HAP-1 (cell line): ENCODE data around the gene KLHDC1.
"Not testable (repeated sequence)": the region's sequence is repeated elsewhere in the genome, so short reads cannot be mapped to it uniquely, and the experiment has no call there.

Experiments used
- DNase-seq, 2 experiments: peaks; one replicate each; pipeline ENCODE4 v3.0.0-alpha.2; 2016 to 2020; ENCODE audit warnings: low spot score in 2 of 2
- H3K27me3 ChIP-seq: fragments of 250-450 bp; sonication (Bioruptor Pico); 2 replicates; pipeline ENCODE4 v1.5.1; 2020; ENCODE audit warnings: low read depth, mild to moderate bottlenecking, moderate library complexity
- H3K36me3 ChIP-seq: fragments of 250-450 bp; sonication (Bioruptor Pico); replicated peaks from 2 replicates; pipeline ENCODE4 v1.5.1; 2020; ENCODE audit warnings: mild to moderate bottlenecking
- H3K4me1 ChIP-seq: fragments of 250-450 bp; sonication (Bioruptor Pico); 2 replicates; pipeline ENCODE4 v1.5.1; 2020; ENCODE audit warnings: mild to moderate bottlenecking
- H3K4me3 ChIP-seq: fragments of 250-450 bp; sonication (Bioruptor Pico); 2 replicates; pipeline ENCODE4 v1.5.1; 2020; ENCODE audit warnings: mild to moderate bottlenecking, moderate library complexity
- H3K9me3 ChIP-seq: fragments of 250-450 bp; sonication (Bioruptor Pico); 2 replicates; pipeline ENCODE4 v1.5.1; 2020; ENCODE audit warnings: mild to moderate bottlenecking, moderate library complexity
- in situ Hi-C: fragments of 300-500 bp; cut with MboI; formaldehyde crosslinking; loops from 3 replicates; pipeline ENCODE4 v1.14.3; 2020; ENCODE audit warnings: low sequenced_read_pairs, inconsistent platforms, mixed read lengths

KLHDC1 gene

GRCh38 chr14:49778421-49778820, 85.5 kb downstream of the KLHDC1 start:
- H3K27me3 ChIP-seq = no peaks in the 10 kb centered on the region
- H3K4me1 ChIP-seq = peaks cover 8% of the 10 kb centered on the region
- no peak overlapping the region for H3K4me3 ChIP-seq
- H3K36me3 ChIP-seq = peaks cover 70% of the 10 kb centered on the region
- DNase-seq = no peak
- in situ Hi-C loops = loop anchor here (10.0 kb wide), 1 partner anchor 66 kb away; no protein-coding TSS in a partner anchor
- no peaks in the 10 kb centered on the region for H3K9me3 ChIP-seq

- H3K4me3 ChIP-seq, in situ Hi-C loops, DNase-seq, H3K4me1 ChIP-seq, H3K9me3 ChIP-seq, H3K27me3 ChIP-seq: not testable (repeated sequence)
- peaks cover 81% of the 10 kb centered on the region for H3K36me3 ChIP-seq
Measured at GRCh38 chr14:49781040-49781439, 88.1 kb downstream of the KLHDC1 start.

- Histone ChIP-seq H3K27me3 (no peaks in the 10 kb centered on the region), H3K9me3 (no peaks in the 10 kb centered on the region), H3K36me3 (peaks cover 85% of the 10 kb centered on the region), H3K4me1 (peaks cover 6% of the 10 kb centered on the region), H3K4me3 (no peak overlapping the region)
- in situ Hi-C loops = no loop called here
- DNase-seq = no peak
Measured at GRCh38 chr14:49783394-49784014, 90.6 kb downstream of the KLHDC1 start.

- Histone ChIP-seq H3K4me3 (no peak overlapping the region), H3K4me1 (peaks cover 6% of the 10 kb centered on the region), H3K36me3 (peaks cover 89% of the 10 kb centered on the region), H3K9me3 (no peaks in the 10 kb centered on the region), H3K27me3 (no peaks in the 10 kb centered on the region)
- DNase-seq = no peak
- in situ Hi-C loops = no loop called here
Measured at GRCh38 chr14:49786315-49786714, 93.4 kb downstream of the KLHDC1 start.

- in situ Hi-C loops = no loop called here
- Histone ChIP-seq H3K4me1 (no peaks in the 10 kb centered on the region), H3K4me3 (no peak overlapping the region), H3K27me3 (no peaks in the 10 kb centered on the region), H3K36me3 (peaks cover 65% of the 10 kb centered on the region), H3K9me3 (no peaks in the 10 kb centered on the region)
- no peak for DNase-seq
Measured at GRCh38 chr14:49792618-49793017, 99.7 kb downstream of the KLHDC1 start.

GRCh38 chr14:49796025-49796424, 103.1 kb downstream of the KLHDC1 start:
- in situ Hi-C loops = no loop called here
- Histone ChIP-seq H3K9me3 (no peaks in the 10 kb centered on the region), H3K36me3 (peaks cover 68% of the 10 kb centered on the region)

More at GRCh38 chr14:49796025-49796424, 103.1 kb downstream of the KLHDC1 start:
- Histone ChIP-seq H3K4me3 (no peak overlapping the region), H3K4me1 (no peaks in the 10 kb centered on the region), H3K27me3 (no peaks in the 10 kb centered on the region)
- no peak for DNase-seq
